HCT116 (cell line): ENCODE measurements around the gene GJC1. TPM values are rescaled to one million over a fixed set of nuclear protein-coding genes. Genes with fewer than 3 reads are reported as not detected.

Experiments used
- ATAC-seq: fragments of 200-7000 bp; cut with Tn5 transposase; 2 replicates; pipeline ENCODE4 v1.9.1; 2020; ENCODE audit warnings: mild to moderate bottlenecking, moderate library complexity
- BruUV-seq: library from RNA; stranded (reverse); fragments of 400-500 nt; replicated peaks from 2 replicates; lab custom pipeline; 2021; lab: Mats Ljungman, UMichigan
- CTCF ChIA-PET: fragments of 300-600 bp; sonication (Branson Sonifier 250); formaldehyde crosslinking; loops from one replicate; lab custom pipeline; 2021; ENCODE audit warnings: antibody characterized with exemption; lab: Charles Lee
- POLR2A ChIA-PET: fragments of 300-600, 350-600 bp; sonication (Branson Sonifier 250); formaldehyde crosslinking; loops from one replicate; lab custom pipeline; 2021; ENCODE audit warnings: antibody characterized with exemption; lab: Charles Lee
- RAD21 ChIA-PET, 2 experiments: fragments of 300-600 bp; sonication (Branson Sonifier 250); formaldehyde crosslinking; loops; one replicate each; lab custom pipeline; 2023; ENCODE audit warnings: low total read pairs in 2 of 2; ENCODE audit not compliant: uncharacterized antibody in 2 of 2, unreplicated experiment in 2 of 2, low non-redundant PET in 1 of 2; lab: Charles Lee
- DNase-seq: peaks from one replicate; pipeline ENCODE4 v3.0.0-alpha.2; 2010; ENCODE audit warnings: low read depth, low spot score
- H2AFZ ChIP-seq: fragments of 200-600 bp; shearing (Covaris generic), sonication (generic); 2 replicates; pipeline ENCODE4 v1.6.1; 2017; ENCODE audit warnings: low read depth, mixed run types, mixed read lengths, antibody characterized with exemption, low read length; ENCODE audit not compliant: poor library complexity, severe bottlenecking
- H3K27ac ChIP-seq: 2 replicates; pipeline ENCODE4 v1.5.1; 2012; ENCODE audit warnings: low read depth, low read length
- H3K27me3 ChIP-seq: fragments of 200-600 bp; sonication (generic); 2 replicates; pipeline ENCODE4 v1.6.1; 2016; ENCODE audit warnings: mixed run types, low read length, mixed read lengths; ENCODE audit not compliant: insufficient read depth
- H3K36me3 ChIP-seq, 2 experiments: fragments of 200-500 bp in 1 of 2; fragments of 200-600 bp in 1 of 2; sonication (Bioruptor generic) in 1 of 2; sonication (generic) in 1 of 2; 2 replicates each; pipeline versions ENCODE4 v1.5.1 to v1.6.1; 2014 to 2016; ENCODE audit warnings: low read length in 2 of 2, inconsistent platforms in 1 of 2, mixed read lengths in 1 of 2, mixed run types in 1 of 2; ENCODE audit not compliant: insufficient read depth in 2 of 2, control insufficient read depth in 1 of 2
- H3K4me1 ChIP-seq, 2 experiments: fragments of 200-600 bp in 1 of 2; sonication (generic) in 1 of 2; 2 replicates each; pipeline versions ENCODE4 v1.5.1 to v1.6.1; 2012 to 2017; ENCODE audit warnings: low read length in 2 of 2, inconsistent platforms in 1 of 2, mild to moderate bottlenecking in 1 of 2, mixed read lengths in 1 of 2, mixed run types in 1 of 2, moderate library complexity in 1 of 2; ENCODE audit not compliant: insufficient read depth in 2 of 2, control insufficient read depth in 1 of 2
- H3K4me2 ChIP-seq: fragments of 200-600 bp; sonication (generic); 2 replicates; pipeline ENCODE4 v1.6.1; 2017; ENCODE audit warnings: mixed run types, low read length, mixed read lengths
- H3K4me3 ChIP-seq, 2 experiments: fragments of 200-600 bp in 1 of 2; sonication (generic) in 1 of 2; replicated peaks in 1 of 2; 2 replicates each; pipeline ENCODE4 v1.5.1; 2011 to 2016; ENCODE audit warnings: low read length in 2 of 2, control low read depth in 1 of 2, low read depth in 1 of 2, mild to moderate bottlenecking in 1 of 2, mixed read lengths in 1 of 2, mixed run types in 1 of 2
- H3K79me2 ChIP-seq: fragments of 200-600 bp; sonication (generic); 2 replicates; pipeline ENCODE4 v1.6.1; 2017; ENCODE audit warnings: mild to moderate bottlenecking, mixed run types, low read length, moderate library complexity, mixed read lengths; ENCODE audit not compliant: insufficient read depth
- H3K9ac ChIP-seq: fragments of 200-600 bp; sonication (generic); 2 replicates; pipeline ENCODE4 v1.6.1; 2016; ENCODE audit warnings: low read length, mixed read lengths
- H3K9me2 ChIP-seq: fragments of 200-600 bp; sonication (generic), shearing (Covaris generic); 2 replicates; pipeline ENCODE4 v1.6.1; 2017; ENCODE audit warnings: mixed run types, mild to moderate bottlenecking, moderate library complexity; ENCODE audit not compliant: insufficient read depth
- H3K9me3 ChIP-seq, 2 experiments: fragments of 200-500 bp in 1 of 2; fragments of 200-600 bp in 1 of 2; sonication (Bioruptor generic) in 1 of 2; sonication (generic) in 1 of 2; 2 replicates each; pipeline ENCODE4 v1.6.1; 2014 to 2017; ENCODE audit warnings: low read length in 2 of 2, mixed read lengths in 2 of 2, inconsistent platforms in 1 of 2, low read depth in 1 of 2, mild to moderate bottlenecking in 1 of 2, mixed run types in 1 of 2, moderate library complexity in 1 of 2; ENCODE audit not compliant: control insufficient read depth in 1 of 2, insufficient read depth in 1 of 2
- H4K20me1 ChIP-seq: fragments of 200-600 bp; sonication (generic), shearing (Covaris generic); 2 replicates; pipeline ENCODE4 v1.6.1; 2017; ENCODE audit warnings: mixed run types, mild to moderate bottlenecking, moderate library complexity; ENCODE audit not compliant: insufficient read depth
- CTCF ChIP-seq, 3 experiments: fragments of 200-600 bp in 1 of 3; sonication (generic) in 1 of 3; IDR thresholded peaks in 2 of 3; conservative IDR thresholded peaks in 1 of 3; 2 replicates each; pipeline ENCODE4 v1.5.1; 2012 to 2017; ENCODE audit warnings: low read depth in 2 of 3, low read length in 2 of 3, antibody characterized with exemption in 1 of 3, borderline replicate concordance in 1 of 3, control low read depth in 1 of 3, mild to moderate bottlenecking in 1 of 3, mixed read lengths in 1 of 3, mixed run types in 1 of 3, moderate library complexity in 1 of 3; ENCODE audit not compliant: insufficient read depth in 1 of 3
- EZH2phosphoT487 ChIP-seq: fragments of 200-600 bp; IDR thresholded peaks from 2 replicates; pipeline ENCODE4 v1.6.1; 2018; ENCODE audit warnings: antibody characterized with exemption, borderline replicate concordance
- JUND ChIP-seq: IDR thresholded peaks from 2 replicates; pipeline ENCODE4 v1.6.1; 2012
- POLR2A ChIP-seq: IDR thresholded peaks from 2 replicates; pipeline ENCODE4 v1.7.0; 2011; ENCODE audit warnings: borderline replicate concordance; ENCODE audit not compliant: insufficient read depth, insufficient read length; ENCODE audit errors: extremely low read depth
- TCF7L2 ChIP-seq: IDR thresholded peaks from 2 replicates; pipeline ENCODE4 v1.7.0; 2011; ENCODE audit warnings: borderline replicate concordance, inconsistent platforms; ENCODE audit not compliant: insufficient read depth, insufficient read length; ENCODE audit errors: extremely low read depth
- ZFX ChIP-seq: fragments of 450-650 bp; IDR thresholded peaks from 2 replicates; pipeline ENCODE4 v1.6.1; 2017
- intact Hi-C: fragments of 100-400 bp; cut with micrococcal nuclease; formaldehyde crosslinking; loops from 2 replicates; pipeline ENCODE4 v1.10.0; 2022
- total RNA-seq: library from RNA; stranded (reverse); gene quantifications from one replicate; pipeline ENCODE4 v1.2.1, GENCODE V29; 2021; ENCODE audit not compliant: unreplicated experiment

The GJC1 gene
- total RNA-seq, 1 experiment from 2014 or later, result 62.4 TPM

- RAD21 ChIA-PET, result no interaction called here
Measured at GRCh38 chr17:44761932-44762810, 67.9 kb downstream of the GJC1 start.

More at GRCh38 chr17:44761932-44762810, 67.9 kb downstream of the GJC1 start:
- Histone ChIP-seq H3K9me3 (no peaks in the 10 kb centered on the region), H3K4me3 (no peak overlapping the region), H3K4me1 (peaks cover 6 to 9% of the 10 kb centered on the region in 2 experiments; a peak in 3 of 4 replicates), H3K79me2 (no peaks in the 10 kb centered on the region), H3K36me3 (no peaks in the 10 kb centered on the region), H4K20me1 (no peaks in the 10 kb centered on the region), H3K9ac (no peak overlapping the region), H3K9me2 (no peaks in the 10 kb centered on the region), H3K4me2 (no peak overlapping the region), H2AFZ (no peak overlapping the region), H3K27ac (no peak overlapping the region), H3K27me3 (no peaks in the 10 kb centered on the region)
- ChIA-PET CTCF (no interaction called here), POLR2A (interaction anchor here (0.6 kb wide), 1 partner anchor 94 kb away, joined by 3 read pairs; no protein-coding TSS in a partner anchor)
- ATAC-seq, result no peak
- no TSS peak for BruUV-seq
- TF ChIP-seq ZFX, result no peak
- peak in 1 of 3 experiments; percentile 4; a peak in 1 of 6 replicates for TF ChIP-seq CTCF (IDR thresholded peaks at IDR 0.05 in 2 of 3, conservative IDR thresholded peaks at IDR 0.05 in 1 of 3; ENCODE audit: borderline replicate concordance in 1 of 3, insufficient read depth in 1 of 3, low read depth in 2 of 3, low read length in 2 of 3)
- no peak for TF ChIP-seq JUND
- TF ChIP-seq EZH2phosphoT487, result no peak
- TF ChIP-seq POLR2A, result no peak
- TF ChIP-seq TCF7L2, result no peak
- DNase-seq, result no peak
- intact Hi-C loops, result no loop called here
